T-helper 2 cell (primary cell): Measurements from ENCODE around the gene CKAP5.
"Not testable (repeated sequence)": the region's sequence is repeated elsewhere in the genome, so short reads cannot be mapped to it uniquely, and the experiment has no call there.

Experiments
- DNase-seq, 5 experiments: peaks; one replicate each; pipeline versions ENCODE4 v3.0.0 to v3.0.0-alpha.2; 2012 to 2022

The CKAP5 gene

DNA sequence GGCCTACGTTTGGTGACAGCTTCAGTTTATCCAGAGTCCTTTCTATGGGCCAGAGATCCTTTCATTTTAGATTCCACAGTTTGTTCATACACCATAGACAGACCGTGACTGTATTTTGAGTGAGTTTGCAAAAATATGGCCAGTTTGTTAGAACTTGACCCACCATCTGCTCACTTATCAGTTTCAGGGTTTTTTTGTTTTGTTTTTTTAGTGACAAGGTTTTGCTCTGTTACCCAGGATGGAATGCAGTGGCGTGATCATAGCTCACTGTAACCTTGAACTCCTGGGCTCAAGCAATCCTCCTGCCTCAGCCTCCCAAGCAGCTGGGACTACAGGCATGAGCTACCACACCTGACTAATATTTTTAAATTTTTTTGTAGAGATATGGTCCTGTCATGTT lies 9.1 kb upstream of the CKAP5 start:
- no peak for DNase-seq

DNA sequence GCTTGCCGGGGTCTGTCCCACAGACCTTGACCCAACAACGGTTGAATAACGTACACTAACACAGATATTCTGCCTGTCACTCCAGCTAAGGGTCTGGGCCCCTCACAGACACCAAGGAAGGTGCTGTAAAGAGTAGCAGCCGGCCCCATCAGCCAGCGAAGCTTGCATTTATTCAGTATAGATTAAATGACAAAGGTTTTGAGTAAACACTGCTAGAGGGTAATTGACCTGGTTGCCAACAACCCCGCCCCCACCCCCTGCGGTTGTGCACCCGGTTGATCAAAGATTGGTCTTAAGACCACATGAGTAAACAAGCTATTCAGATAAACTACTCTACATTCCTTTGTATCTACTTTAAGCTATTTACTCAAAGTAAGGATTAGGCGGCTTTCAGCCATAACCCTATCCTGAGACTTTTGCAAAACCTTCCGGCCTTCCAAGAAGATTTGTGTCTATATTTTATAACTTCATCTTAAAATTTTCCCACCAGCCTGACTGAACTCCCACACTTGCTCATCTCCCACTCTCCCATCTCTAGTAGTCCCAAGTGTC lies 4.8 kb upstream of the CKAP5 start:
- DNase-seq, result no peak

DNA sequence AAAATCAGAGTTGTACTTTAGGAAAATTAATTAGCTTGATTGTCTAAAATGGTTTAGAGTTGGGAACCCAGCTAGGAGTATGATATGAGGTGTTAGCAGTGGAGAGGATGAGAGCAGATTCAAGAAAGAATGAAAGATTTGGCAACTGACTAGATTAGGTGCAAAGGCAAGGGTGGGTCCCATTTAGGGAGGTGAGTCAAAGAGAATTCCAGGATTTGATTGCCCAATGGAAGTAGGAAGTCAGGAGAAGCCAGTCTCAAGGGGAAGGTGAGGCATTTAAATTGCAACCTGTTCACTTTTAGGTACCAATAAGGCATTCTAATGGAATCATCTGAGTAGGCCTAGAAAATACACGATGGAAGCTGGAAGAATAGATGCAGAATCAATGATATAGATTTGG lies 3.6 kb upstream of the CKAP5 start:
- no peak for DNase-seq

DNA sequence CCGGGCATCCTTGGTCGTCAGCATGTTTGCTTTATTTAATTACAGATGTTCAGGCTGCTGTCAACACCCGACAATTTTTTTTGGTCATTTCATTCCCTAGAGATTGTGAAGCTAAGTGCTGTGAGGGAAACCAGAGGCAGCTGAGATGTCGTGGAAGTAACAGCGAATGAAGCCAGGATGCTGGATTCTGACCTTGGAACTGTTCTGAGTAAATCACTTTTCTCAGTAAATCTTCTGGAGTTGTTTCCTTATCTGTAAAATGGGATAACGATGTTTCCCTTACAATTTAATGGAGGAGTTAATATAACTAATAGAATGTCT lies 390 bp upstream of the CKAP5 start:
- DNase-seq, result no peak

DNA sequence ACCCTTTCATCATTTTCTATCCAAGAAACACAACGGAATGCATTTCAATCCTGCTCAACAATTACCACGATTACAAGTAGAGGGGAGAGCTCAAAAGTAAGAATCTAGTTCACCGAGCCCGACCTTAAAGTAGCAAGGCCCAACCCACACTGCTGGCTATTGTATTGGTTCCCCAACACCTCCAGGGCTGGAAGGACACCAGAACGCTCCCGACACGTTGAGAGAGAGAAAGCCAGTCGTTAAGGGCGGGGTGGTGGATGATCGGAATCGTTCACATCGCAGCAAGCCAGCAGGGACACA lies 690 bp downstream of the CKAP5 start:
- DNase-seq, result no peak

DNA sequence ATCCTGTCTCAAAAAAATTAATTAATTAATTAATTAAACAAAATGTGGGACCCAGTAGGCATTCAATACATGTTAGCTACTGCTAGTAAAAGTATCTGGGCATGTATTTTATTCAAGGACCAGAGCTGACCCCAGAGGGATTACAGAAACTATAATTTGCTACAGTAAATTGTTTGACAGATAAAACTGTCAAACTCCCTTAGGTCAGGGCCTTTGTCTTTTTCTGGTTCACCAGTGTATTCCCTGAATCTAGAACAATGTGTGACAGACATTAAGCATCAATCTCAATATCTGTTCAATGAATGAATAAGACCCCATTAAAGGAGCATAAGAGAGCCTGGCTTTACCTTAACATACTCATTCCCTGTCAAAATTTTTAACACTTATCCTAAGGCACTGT lies 6.0 kb downstream of the CKAP5 start:
- no peak for DNase-seq

DNA sequence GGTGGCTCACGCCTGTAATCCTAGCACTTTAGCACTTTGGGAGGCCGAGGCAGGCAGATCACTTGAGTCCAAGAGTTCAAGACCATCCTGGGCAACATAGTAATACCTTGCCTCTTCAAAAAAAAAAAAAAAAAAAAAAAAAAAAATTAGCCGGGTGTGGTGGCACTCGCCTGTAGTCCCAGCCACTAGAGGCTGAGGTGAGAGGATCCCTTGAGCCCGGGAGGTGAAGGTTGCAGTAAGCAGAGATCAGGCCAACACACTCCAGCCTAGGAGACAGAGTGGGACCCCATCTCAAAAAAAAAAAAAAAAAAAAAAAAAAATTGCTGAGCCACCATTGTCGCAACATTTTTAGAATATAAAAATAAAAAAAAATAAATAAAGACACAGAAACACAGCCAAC lies 7.6 kb downstream of the CKAP5 start:
- DNase-seq, result no peak

DNA sequence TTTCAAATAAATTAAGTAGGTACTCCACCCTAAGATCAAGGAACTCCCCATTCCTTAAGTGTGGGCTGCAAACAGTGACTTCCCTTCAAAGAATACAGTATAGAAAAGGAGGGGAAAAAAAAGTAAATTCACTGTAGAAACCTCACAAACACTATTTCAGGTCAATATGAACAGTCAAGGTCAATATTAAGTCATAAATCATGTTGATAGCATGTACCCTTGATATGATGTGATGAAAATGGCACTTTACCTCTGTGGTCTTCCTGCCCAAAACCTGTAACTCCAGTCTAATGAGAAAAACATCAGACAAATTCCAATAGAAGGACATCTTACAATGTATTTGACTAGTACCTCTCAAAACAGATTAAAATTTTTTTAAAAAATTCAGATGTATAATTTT lies 8.2 kb downstream of the CKAP5 start:
- DNase-seq, result no peak

DNA sequence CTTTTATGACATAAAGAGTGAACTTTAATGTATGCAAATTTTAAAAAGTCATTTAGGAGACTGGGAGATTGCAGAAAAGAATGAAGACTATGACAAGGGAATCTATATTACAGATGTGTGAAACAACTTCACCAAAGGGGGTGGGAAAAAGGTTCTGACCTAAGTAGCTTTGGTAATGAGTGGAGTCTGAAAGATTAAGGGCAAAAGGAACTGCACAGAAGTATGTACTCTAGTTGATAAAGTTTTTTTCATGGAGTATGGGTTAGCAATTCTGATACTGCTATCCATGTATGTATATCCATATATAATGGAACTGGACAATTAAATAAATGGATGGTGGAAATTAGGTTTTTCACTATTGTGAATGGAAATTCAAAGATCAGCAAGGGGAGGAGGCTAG lies 9.2 kb downstream of the CKAP5 start:
- DNase-seq, result no peak

DNA sequence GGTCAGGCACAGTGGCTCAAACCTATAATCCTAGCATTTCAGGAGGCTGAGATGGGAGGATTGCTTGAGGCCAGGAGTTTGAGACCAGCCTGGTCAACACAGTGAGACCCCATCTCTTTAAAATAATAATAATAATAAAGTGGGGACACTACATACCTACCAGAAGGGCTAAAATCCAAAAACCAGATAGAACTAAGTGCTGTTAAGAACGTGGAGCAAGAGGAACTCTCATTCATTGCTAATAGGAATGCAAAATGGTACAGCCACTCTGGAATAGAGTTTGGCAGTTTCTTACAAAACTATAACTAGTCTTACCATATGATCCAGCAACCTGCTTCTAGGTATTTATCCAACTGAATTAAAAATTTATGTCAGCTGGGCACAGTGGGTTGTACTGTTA lies 9.6 kb downstream of the CKAP5 start:
- DNase-seq, result no peak

DNA sequence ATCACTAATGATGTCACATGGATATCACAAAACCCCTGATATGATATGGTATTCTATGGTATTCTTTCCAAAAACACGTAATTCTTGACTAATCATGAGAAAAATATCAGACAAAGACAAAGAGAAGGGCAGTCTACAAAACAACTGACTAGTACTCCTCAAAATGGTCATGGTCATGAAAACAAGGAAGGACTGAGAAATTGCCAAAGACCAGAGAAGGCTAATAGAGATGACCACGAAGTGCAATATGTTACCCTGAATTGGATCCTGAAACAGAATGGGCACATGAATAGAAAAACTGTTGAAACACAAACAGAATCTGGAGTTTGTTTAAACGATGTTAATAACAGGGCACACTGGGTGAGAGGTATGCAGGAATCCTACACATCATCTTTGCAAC lies 10.2 kb downstream of the CKAP5 start:
- DNase-seq, result no peak

DNA sequence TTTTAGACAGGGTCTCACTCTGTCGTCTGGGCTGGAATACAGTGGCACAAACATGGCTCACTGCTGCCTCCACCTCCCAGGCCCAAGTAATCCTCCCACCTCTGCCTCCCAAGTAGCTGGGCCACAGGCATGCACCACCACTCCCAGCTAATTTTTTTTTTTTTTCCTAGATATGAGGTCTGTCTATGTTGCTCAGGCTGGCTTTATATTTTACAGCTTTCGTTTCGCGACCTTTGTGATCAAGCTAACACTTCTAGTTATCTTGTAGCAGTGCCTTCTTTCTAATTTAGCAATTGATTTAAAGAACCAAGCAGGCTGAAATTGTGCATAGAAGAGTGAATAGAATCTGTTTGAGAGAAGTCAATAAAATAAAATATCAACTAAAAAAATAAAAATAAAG lies 11.3 kb downstream of the CKAP5 start:
- no peak for DNase-seq

DNA sequence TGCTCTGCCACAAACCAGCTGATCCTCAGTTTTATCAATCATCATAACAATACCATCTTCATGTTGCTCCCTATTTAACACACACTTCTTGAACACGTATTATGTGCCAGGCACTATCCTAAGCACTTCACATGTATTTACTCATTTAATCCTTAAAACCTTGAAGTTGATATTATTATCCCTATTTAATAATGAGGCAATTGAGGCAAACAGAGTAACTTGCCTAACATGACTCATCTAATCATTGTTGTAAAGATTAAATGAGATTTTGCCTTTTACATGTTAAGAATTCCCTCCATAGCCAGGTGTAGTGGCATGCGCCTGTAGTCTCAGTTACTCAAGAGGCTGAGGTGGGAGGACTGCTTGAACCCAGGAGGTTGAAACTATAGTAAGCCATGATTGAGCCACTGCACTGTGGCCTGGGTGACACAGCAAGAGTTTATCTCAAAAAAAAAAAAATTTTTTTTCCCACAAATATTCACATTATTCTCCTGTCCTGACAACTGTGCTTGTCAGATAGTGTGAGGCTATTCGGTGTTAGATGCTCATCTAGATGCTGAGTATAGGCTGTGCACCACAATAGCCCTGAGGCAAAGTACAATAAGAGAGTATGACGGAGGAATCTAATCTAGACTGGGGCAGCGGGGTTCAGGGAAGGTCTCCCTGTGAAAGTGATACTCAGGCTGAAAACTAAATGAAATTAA lies 13.4 kb downstream of the CKAP5 start:
- no peak for DNase-seq

DNA sequence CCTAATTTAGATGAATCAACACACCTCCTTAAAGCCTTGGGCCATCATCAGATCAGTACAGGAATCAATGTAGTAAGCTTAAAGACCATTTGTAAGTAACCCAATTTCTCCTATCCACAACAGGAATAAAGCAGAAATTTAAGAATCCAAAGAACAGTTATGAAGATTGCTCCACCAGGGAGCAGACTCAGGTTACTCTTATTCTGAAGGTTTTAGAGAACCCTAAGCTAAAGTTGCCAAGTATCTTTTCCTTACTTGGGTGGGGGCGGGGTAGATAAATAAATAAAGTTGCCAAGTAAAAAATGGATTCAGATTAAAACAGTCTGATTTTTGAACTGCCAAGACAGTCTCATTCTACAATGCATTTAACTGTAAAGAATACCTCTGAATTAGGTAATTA lies 18.1 kb downstream of the CKAP5 start:
- no peak for DNase-seq

DNA sequence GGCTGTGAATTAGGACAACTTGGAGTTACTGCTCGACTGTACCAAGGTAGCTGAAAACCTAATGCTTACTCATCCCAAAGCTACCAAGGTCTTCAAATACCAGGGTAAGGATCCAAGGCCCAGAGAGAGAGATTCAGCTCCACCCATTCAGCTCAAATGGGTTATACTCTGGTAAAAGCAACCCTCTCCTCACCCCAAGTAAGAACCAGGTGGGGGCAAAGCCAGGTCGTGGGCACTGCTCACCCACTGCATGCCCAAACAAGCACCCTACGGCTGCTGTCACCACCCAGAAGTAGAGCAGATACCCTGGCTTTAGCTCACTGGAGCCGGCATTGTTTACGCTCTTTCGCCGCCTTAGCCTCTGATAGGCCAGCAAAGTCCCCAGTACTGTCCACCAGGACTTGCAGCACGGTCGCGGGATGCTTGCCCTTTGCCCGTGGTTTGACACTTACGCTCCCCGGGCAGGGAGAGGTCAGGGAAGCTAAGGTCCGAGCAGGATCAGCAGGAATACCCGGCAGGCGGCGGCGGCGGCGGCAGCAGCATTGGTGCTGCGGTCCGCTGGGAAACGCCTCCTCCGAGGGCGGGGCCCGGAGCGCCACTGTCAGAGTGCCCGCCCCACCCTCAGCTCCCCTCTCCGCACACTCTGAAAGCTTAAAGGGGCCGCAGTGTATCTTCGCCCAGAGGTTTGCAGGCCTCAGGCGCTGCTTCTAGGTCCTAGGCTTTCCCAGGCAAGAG lies 19.6 kb downstream of the CKAP5 start:
- DNase-seq, result peak; percentile 42 to 80 (median 49)

DNA sequence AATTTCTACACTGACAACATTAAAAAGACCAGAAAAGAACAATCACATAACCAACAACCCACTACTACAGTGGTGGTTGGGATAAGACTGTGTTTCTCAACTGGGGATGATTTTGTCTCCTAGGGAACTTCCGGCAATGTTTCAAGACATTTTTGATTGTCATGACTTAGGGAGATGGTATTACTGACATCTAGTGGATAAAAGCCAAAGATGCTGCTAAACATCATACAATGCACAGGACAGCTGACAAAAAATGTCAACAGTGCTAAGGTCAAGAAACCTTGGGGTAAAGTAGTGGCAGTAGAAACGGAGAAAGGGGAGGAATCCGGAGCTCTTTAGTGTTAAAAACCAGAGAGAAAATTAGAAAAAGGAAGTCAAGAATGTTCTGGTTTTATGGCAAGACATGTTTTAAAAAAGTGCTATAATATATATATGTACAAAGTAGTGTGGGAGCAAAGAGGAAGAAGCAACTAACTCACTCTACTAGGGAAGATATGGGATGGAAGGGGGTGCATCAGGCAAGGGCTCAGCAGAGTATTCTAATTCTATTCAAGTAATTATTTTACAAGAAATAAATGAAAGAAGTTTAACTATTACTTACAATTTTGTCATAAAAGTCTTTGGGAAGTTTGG lies 37.2 kb downstream of the CKAP5 start:
- DNase-seq, result peak in 1 of 5 experiments; percentile 47

DNA sequence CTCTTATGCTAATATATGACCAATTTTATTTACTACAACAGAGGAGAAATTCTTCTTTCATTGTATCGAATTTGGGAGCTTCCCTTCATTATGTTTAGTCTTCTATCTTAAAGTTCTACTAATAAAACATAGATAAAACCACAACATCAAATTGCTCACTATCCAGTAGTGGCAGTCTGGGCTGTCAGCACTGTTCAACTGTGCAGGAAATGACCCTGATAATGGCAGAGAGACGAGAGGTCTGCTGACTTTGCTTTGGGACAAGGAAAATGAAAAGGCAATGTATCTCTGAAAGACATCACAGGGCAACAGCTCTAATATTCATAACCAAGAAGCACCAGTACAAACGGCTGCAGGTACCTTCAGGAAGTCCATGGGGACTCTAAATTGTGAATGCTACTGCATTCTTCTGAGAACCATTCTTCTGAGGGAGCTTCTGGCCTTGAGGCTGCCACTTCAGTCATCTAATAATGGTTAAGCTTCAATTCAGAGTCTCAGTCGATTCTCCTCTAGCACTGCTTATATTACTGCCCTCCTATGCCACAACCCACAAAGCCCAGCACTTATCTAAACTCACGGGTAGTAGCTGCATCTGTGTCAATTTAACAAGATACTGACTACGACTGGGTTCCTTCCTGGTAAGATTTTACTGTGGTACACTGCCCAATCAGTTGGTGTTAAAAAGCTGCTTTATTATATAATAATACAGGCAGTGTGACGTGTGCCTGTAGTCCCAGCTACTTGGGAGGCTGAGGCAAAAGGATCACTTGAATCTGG lies 44.2 kb downstream of the CKAP5 start:
- DNase-seq, result no peak

DNA sequence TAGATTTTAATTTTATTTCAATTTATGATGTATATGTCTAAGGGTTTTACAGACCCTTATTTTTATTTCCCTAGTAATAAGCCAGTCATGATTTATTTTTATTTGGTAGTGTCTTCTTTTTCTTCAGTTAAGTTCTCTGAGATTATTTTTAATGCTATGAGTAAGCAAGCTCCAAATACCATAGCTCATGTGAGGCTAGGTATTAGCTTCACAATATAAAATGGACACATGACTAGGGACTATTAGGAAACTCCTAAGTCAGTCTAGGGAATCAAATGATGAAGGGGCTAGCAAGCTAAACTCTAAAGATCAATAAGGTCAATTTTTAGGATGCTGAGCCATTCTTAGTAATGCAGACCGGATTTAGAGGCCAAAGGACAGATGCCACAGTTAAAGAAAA lies 45.9 kb downstream of the CKAP5 start:
- no peak for DNase-seq

DNA sequence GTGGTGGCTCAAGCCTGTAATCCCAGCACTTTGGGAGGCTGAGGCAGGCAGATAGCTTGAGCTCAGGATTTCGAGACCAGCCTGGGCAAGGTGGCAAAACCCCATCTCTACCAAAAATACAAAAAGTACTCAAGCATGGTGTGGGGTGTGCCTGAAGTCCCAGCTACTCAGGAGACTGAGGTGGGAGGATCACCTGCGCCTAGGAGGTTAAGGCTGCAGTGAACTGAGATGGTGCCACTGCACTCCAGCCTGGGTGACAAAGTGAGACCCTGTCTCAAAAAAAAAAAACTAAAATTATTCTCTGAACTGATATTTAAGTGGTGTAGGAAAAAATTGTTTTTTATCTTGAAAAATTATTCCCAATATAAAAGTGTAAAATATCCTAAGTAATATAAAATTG lies 46.4 kb downstream of the CKAP5 start:
- DNase-seq, result not testable (repeated sequence)

DNA sequence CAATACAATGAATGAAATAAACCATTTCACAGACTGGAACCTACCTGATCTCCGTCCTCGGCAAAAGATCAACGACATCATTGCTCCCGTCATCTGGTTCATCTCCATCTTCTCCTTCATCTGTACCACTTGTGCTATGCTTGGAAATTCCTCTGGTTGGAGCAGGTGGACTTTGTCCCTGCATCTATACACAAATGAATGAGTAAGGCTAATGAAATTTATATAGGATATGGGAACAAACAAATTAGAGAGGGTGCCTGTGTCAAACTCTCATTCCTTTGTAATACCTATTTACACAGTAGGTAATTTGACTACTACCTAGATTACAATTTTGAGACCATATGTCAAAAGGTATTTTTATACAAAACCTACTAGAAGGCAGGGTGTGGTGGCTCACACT lies 67.7 kb downstream of the CKAP5 start:
- no peak for DNase-seq

DNA sequence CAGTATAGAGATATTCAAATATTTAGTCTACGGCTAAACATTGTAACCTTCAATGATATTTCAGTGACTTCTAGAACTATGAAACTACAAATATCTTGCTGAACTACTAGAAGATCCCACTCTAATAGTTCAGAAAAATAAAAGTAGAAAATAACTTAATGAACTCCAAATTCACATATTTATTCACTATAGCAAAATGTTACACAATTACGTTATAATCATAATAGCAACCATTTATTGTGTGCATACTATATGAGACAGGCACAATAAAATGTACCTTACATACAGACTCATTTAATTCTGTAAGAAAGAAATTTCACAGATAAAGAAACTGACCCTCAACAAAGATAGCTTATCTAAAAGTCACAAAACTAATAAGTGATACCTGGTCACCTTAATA lies 69.2 kb downstream of the CKAP5 start:
- no peak for DNase-seq

DNA sequence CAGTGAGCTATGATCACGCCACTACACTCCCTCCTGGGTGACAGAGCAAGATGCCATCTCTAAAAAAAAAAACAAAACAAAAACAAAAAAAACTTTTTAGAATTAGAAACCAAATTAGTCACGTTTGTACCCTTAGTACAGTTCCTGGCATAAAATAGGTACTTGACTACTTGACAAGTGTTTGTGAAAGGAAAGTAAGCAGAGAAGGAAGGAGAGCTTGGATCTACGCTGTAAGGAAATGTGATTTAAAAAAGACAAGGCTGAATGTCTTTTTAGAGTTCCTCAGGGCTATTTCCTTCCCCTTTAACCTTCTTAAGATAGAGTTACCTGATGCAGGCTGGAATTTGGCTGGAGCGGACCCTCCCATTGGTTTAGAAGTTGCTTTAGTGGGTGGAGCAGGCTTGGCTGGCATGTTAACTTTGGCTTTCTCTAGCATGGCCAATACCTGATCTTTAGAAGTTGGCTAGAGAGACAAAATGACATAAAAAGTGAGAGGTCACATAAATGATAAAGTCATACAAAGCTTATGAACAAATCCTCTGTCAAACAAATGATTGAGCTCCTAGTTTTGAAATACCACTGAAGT lies 76.4 kb downstream of the CKAP5 start:
- no peak for DNase-seq

DNA sequence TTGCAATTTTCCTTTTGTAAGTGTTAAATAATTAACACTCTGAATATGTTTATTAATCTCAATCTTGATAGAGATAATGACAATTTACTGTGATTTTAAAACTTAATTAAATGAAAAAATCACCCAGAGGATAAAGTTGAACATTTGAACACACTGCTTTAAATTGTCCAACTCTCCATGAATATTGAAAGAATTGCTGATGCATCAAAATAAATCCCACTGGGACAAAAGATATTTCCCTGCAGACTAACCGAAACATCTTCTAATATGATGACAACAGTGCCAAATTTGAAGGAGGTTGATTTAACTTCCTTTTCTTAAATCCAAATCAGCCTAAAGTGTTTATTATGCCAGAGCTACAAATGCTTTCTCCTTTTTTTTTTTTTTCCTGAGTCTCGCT lies 79.4 kb downstream of the CKAP5 start:
- DNase-seq, result no peak
